Testis (tissue), 2 donors: ENCODE data around the gene TEX14.

Experiments used
- POLR2A ChIP-seq: fragments of 450-650 bp; IDR thresholded peaks from one replicate; pipeline ENCODE4 v1.6.1; 2017; ENCODE audit warnings: antibody characterized with exemption, mild to moderate bottlenecking, moderate library complexity
- TF ChIP-seq, protein P1 (sequence below), 3 experiments: fragments of 450-650 bp in 2 of 3; fragments of 200-600 bp in 1 of 3; sonication (generic) in 1 of 3; IDR thresholded peaks; one replicate each; pipeline ENCODE4 v1.5.1; 2016 to 2019; ENCODE audit warnings: antibody characterized with exemption in 3 of 3, mild to moderate bottlenecking in 2 of 3, moderate library complexity in 1 of 3

DNA sequence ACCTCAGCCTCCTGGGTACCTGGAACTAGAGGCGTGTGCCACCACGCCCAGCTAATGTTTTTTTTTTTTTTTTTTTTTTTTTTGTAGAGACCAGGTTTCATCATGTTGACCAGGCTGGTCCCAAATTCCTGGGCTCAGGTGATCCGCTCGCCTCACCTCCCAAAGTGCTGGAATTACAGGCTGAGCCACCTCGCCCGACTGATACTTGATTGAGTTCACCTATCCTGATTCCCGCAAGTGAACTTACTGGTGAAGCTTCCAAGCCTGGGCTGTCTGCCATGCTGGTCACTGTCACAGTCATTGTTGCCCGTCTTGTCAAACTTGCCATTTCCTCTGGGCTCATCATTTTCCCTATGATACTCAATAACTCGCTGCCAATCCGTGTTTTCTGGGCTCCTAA, 106.3 kb downstream of the TEX14 start:
- TF ChIP-seq, protein P1, sequence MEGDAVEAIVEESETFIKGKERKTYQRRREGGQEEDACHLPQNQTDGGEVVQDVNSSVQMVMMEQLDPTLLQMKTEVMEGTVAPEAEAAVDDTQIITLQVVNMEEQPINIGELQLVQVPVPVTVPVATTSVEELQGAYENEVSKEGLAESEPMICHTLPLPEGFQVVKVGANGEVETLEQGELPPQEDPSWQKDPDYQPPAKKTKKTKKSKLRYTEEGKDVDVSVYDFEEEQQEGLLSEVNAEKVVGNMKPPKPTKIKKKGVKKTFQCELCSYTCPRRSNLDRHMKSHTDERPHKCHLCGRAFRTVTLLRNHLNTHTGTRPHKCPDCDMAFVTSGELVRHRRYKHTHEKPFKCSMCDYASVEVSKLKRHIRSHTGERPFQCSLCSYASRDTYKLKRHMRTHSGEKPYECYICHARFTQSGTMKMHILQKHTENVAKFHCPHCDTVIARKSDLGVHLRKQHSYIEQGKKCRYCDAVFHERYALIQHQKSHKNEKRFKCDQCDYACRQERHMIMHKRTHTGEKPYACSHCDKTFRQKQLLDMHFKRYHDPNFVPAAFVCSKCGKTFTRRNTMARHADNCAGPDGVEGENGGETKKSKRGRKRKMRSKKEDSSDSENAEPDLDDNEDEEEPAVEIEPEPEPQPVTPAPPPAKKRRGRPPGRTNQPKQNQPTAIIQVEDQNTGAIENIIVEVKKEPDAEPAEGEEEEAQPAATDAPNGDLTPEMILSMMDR (IDR thresholded peaks at IDR 0.05), result no peak
- no peak for TF ChIP-seq POLR2A
